HG02798 (cell line): ENCODE results near the gene HIVEP2.
A peak's percentile ranks its signal among the peaks of the same experiment; 100 is the strongest.

Experiments
- ATAC-seq: cut with Tn5 transposase; IDR thresholded peaks from one replicate; pipeline ENCODE4 v1.9.1; 2021; ENCODE audit warnings: mild to moderate bottlenecking; ENCODE audit not compliant: unreplicated experiment, poor library complexity

HIVEP2 gene

DNA sequence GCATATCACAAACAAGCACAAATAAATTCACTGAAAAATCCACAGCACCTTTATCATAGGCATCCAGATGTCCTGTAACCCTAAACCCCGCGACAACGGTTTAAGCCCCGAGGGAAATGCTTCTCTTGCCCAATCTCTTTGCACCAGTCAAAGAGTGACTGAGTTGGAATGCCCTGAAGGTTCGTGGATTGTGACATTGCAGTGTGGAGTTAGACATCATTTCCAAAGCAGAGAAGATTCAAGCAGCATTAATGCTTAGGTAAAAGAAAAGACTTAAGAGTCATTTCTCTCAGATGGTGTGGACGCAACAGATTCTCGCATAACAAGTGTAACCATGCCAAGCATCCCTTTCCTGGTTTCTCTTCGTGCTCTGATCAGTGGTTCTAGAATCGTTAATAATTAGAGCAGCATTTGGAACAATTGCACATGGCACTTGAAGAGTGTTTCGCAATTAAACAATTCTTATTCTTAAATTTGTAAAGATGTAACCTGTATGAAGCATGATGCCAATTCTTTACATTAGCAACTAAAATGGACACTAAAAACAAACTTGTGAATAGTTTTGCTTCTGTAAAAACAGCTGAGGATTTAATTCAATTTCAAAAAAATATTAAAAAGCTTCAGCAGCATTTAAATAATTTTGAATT is 121.6 kb downstream of the HIVEP2 start:
- ATAC-seq, result no peak

DNA sequence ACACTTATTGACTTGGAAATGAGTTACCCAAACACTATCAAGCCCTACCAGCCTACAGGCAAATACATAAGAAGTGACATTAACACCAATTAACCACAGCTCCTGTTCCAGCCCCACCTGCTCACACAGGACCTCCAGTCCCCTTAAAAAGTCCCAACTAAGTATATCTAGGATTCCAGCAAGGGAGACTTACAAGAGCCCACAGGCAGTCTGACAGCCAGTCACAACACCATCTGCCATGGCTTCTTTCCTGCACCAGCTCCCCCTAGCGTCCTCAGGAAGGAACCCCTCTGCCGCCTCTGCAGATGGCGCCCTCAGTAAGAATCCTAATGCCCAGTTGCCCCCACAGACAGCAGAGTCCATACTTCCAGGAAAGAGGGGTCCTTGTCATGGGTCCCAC is 122.1 kb downstream of the HIVEP2 start:
- ATAC-seq, result no peak

GRCh38 chr6:142822383-142822782 is 122.6 kb downstream of the HIVEP2 start:
- peak; percentile 76 for ATAC-seq

DNA sequence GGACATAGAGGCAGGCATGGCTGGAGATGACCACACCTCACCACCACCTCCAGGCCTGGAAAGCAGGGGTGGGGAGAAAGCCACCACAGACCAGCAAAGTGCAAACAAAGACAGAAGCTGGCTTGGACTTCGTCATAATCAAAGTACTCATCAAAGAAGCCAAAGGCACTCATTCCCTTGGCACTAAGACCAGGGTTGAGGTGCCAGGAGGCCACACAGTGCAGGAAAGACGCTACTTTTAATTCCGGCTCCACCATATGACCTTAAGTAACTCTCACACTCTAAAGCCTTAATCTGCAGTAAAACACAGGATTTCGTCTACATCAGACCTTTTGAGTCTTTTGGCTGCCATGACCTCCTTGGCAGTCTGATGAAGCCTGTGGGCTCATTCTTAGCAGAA is 123.1 kb downstream of the HIVEP2 start:
- no peak for ATAC-seq

- no peak for ATAC-seq
Observed at GRCh38 chr6:142821164-142821716, 123.7 kb downstream of the HIVEP2 start.

- ATAC-seq, result no peak
Observed at GRCh38 chr6:142820338-142821051, 124.5 kb downstream of the HIVEP2 start.

DNA sequence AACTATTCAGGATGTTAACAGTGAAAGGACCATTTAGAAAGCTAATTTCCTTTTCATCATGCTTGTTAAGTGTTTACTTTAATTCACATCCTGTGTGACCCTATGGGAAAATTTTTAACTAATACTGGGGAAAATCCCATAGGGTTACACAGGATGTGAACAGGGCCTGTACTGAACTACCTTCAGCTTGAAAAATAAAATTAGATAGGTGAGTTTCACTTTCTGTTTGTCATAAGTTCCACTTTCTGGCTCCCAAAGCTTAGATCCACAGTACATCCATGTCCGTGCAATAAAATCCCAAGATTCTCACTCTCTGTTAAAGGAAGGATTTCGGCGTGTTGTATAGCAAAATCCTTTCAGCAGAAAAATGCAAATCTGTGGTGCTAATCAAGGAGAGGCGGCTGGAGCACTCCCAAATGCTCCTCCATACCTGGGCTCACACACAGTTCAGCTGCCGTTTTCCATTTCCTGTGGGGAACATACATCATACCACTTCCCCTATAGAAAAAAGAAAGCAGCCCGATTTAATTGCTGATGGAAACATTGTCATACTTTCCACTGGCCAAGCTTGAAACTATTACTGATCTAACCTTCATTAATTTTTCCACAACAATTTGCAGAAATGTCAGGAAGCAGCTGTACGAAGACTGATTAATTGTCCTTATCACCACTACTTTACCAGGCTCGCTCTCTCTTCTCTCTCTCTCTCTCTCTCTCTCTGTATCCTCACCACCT is 125.2 kb downstream of the HIVEP2 start:
- ATAC-seq, result peak; percentile 71

DNA sequence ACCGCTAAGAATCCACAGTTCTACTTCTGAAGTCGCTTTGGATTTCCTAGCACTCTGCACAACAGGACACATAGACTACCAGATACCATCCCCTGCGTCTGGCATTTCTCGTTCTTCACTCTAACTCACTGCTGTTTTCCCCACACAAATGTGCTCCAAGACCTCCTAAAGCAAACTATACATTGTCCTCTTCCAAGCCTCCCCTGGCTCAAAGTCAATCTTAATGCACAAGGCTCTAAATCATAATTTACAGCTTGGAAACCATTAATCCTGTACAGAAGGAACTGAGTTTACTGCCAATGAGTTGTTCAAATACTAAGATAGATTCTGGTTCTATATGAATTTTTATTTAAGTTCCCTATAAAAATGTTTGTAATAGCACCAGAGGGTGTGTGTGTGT is 128.5 kb downstream of the HIVEP2 start:
- no peak for ATAC-seq

- no peak for ATAC-seq
Observed at GRCh38 chr6:142816031-142816430, 128.9 kb downstream of the HIVEP2 start.

GRCh38 chr6:142811923-142812322 is 133.1 kb downstream of the HIVEP2 start:
- ATAC-seq, result no peak

DNA sequence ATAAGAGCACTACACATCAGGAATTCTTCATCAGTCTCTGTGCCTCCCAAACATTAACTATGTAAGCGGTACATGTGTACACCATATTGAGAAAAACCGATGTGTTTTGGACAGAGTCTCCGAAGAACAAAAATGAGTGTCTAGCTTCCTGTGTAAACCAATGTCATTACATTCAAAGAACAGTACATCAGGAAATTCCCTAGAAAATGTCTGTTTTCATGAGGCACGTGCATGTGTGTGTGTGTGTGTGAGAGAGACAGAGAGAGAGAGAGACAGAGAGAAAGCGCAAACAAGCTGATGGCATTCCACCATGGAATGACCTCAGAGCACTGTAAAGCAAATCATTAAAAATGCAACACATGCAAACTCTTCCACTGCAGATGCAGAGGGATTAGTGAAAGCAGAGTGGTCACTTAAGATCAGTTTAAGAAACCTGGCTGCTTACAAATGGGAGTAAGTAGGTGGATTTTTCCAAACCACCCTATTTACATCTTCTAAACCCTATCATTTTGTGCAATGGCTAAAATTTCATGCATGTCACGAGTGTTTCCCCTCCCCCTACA is 133.9 kb downstream of the HIVEP2 start:
- peak; percentile 60 for ATAC-seq

- no peak for ATAC-seq
Observed at GRCh38 chr6:142809947-142810346, 135.0 kb downstream of the HIVEP2 start.

DNA sequence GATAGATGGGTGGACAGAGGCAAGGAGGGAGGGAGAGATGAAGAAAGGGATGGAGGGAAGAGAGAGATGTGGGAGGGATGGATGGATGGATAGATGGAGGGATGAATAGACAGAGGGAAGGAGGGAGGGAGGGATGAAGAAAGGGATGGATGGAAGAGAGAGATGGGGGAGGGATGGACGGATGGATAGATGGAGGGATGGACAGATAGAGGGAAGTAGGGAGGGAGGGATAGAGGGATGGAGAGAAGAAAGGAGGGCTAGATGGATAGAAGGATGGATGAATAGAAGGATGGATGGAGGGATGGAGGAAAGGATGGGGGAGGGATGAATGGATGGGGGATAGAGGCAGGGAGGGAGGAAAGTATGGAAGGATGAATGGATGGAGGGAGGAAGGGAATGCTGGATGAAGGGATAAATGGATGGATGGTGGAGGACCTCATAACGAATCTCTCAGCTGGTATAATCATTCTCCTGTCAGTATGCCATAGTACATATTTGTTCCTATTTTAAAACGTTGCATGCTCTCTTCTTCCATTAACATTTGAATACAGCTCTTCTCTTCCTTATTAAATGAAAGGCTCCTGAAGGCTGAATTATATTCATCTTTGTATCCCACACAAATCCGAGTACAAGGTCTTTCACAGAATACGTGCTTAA is 136.4 kb downstream of the HIVEP2 start:
- ATAC-seq, result no peak

DNA sequence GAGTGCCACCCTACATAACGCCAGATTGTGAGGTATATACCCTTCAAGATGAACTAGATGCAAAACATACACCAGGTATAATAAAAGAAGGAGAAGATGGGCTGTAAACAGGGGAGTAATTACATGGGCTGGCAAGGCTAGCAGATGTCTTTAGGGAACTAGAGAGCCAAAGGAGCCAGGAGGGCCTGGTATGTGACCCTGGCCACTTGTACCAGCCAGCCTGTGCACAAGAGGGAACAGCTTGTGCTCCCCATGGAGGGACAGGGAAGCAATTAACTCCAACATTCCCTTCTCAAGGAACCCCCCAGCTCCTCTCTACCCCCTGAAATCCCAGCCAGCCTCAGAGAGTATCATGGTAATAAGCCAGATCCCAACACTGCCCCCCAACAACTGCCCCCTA is 139.9 kb downstream of the HIVEP2 start:
- no peak for ATAC-seq

- ATAC-seq, result no peak
Observed at GRCh38 chr6:142804490-142804889, 140.5 kb downstream of the HIVEP2 start.

- ATAC-seq, result no peak
Observed at GRCh38 chr6:142803495-142804058, 141.4 kb downstream of the HIVEP2 start.

GRCh38 chr6:142803032-142803431 is 141.9 kb downstream of the HIVEP2 start:
- ATAC-seq, result no peak

GRCh38 chr6:142802124-142802523 is 142.9 kb downstream of the HIVEP2 start:
- ATAC-seq, result peak; percentile 43

DNA sequence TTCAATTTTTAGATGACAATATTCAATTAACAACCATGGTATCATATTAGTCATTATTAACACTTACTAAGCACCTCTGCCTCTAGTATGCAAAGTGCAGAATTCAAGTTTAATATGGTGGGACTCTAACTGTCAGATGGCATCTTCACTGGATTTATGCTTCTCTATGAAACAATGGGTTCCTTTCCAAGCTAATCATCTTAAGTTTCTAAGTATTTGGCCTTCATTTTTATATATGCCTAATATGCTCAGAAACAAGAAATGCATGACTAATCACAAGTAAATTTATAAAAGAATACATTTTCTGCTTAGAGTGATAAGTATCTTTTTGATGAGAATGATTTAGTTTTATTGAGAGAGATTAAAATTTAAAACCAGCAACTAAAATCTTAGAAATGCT is 144.7 kb downstream of the HIVEP2 start:
- ATAC-seq, result no peak

- no peak for ATAC-seq
Observed at GRCh38 chr6:142799639-142800038, 145.3 kb downstream of the HIVEP2 start.
